ENCODE results near the gene NANS.
"Not testable (repeated sequence)": the region's sequence is repeated elsewhere in the genome, so short reads cannot be mapped to it uniquely, and the experiment has no call there.

NANS gene

GRCh38 chr9:98080326-98080725, 23.8 kb downstream of the NANS start:
- DNase-seq, result no peak

DNA sequence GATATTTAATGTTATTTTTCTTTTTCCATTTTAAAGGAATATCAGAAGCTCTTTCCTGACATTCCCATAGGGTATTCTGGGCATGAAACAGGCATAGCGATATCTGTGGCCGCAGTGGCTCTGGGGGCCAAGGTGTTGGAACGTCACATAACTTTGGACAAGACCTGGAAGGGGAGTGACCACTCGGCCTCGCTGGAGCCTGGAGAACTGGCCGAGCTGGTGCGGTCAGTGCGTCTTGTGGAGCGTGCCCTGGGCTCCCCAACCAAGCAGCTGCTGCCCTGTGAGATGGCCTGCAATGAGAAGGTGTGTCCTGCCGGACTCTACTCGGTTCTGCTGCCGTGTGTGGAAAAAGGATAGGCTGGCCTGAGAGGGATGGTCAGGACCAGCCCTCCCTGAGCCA, 24.2 kb downstream of the NANS start:
- DNase-seq, result no peak

GRCh38 chr9:98081477-98082219, 25.1 kb downstream of the NANS start:
- no peak for DNase-seq

GRCh38 chr9:98083061-98083501, 26.5 kb downstream of the NANS start:
- no peak for DNase-seq

GRCh38 chr9:98083566-98084183, 27.1 kb downstream of the NANS start:
- DNase-seq, result no peak

DNA sequence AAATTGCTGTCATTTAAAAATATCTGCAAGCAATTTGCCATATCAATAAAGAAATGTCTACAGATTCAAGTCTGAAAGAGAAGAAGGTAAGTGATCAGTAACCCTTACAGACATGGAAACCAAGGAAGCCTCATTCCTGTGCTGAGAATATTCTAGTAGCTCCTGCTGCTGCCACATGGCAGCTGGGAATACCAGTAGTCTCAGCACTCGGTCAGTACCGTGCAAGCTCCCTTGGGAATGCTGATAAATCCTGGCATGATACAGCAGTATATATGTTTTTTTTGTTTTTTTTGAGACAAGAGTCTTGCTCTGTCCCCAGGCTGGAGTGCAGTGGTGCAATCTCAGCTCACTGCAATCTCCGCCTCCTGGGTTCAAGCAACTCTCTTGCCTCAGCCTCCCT, 27.9 kb downstream of the NANS start:
- DNase-seq, result no peak

DNA sequence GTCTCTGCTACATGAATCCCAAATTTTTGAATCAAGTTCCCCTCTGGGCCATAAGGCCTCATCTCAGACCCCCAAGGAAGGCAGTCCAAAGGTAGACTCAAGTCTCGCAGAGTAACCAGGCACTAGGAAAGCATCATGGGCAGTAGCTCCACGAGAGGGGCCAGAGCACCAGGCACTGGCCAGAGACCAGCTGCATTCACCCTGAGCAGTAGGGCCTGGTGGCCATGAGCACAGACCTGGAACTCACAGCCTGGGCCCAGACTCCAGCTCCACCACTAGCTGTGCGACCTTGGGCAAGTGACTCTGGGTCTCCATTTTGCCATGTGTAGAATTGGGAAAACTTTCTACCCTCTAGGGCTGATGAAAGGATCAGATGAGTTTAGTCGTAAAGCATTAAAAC, 28.5 kb downstream of the NANS start:
- no peak for DNase-seq

DNA sequence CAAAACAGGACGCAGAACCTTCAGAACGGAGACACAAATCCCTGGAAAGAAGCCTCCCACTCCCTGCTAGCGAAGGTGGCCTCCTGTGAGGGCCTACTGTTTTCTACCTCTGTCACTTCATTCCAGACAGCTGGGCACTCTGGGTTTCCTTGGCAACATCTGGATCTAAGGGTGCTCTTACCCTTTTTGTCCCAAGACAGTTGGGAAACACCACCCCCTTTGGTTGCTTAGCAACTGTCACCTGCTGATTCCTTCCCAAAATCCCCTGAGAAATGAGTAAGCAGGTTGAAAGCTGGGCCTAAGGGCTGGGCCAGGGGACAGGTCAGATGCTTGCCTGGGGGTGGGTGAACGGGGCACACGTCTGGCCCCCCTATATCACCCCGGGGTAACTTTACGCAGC, 29.4 kb downstream of the NANS start:
- DNase-seq, result no peak

DNA sequence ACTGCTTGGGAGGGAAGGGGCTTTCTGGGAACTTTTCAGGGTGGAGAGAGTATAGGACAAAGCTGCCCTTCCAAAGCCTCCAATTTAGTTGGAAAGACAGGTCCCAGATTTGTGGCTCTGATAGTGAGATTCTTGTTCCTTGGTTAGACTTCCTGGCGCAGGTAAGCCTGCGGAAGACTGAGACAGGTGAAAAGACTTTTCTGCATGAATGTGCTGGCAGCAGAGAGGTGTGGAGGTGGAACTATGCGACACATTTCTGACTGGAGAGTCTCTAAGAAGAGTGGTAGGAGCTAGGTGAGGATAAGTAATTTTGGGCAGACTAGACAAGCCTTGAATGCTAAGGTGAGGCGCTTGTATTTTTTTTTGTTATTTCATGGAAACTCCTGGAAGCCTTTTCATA, 29.9 kb downstream of the NANS start:
- no peak for DNase-seq

GRCh38 chr9:98087420-98088354, 31.2 kb downstream of the NANS start:
- no peak for DNase-seq

DNA sequence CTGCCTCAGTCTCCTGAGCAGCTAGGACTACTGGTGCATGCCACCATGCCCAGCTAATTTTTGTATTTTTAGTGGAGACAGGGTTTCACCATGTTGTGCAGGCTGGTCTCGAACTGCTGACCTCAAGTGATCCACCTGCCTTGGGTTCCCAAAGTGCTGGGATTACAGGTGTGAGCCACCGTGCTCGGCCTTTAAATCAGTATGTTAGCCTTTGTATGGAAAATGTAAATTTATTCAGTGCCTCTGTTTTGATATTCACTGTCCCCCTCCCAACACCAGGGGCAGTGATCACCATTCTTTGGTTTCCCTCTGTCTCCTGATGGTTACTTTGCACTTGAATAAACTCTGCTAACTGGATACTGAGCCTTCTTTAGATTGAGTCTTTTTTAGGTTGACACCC, 34.1 kb downstream of the NANS start:
- not testable (repeated sequence) for DNase-seq

- DNase-seq, result no peak
These were observed 35.4 kb downstream of the NANS start for GRCh38 chr9:98091735-98092612.

- no peak for DNase-seq
These were observed 36.0 kb downstream of the NANS start for GRCh38 chr9:98092613-98092931.

- no peak for DNase-seq
These were observed 37.8 kb downstream of the NANS start for GRCh38 chr9:98094316-98094715.

DNA sequence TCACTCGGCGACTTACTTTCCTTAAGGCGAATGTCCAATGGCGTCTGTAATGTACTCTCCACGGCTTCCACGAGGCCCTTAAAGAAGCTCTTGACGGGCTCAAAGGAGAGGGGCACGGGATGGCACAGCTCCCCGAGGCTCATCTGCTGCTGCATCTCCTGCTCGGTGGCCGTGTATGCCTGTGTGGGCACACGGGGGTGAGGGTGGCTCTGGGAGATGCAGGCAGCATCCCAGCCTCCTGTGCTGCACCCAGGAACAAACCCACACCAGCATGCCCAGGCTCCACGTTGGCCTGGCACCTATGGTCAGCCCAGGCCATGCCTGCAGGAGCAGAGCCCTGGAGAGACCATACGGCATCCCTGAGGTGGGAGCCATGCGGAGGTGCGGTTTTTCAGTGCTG, 38.3 kb downstream of the NANS start:
- no peak for DNase-seq

DNA sequence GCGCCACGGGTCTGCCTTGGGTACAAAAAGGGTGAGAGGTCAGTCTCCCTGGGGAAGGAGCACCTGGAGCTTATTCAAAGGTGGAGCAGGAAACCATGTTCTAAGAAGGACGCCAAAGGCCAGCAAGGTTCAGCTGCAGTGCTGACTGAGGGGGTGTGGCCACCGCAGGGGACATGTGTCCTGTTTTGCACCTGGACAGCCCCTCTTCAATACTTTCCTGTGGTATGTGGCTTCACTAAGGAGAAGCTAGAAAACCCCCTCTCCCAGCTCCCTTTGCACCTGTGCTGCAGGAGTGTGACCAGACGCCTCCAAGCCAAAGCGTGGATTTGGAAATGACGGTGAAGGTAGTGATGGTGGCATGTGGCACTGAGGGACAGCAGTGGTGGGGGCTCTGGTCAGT, 38.9 kb downstream of the NANS start:
- DNase-seq, result no peak

DNA sequence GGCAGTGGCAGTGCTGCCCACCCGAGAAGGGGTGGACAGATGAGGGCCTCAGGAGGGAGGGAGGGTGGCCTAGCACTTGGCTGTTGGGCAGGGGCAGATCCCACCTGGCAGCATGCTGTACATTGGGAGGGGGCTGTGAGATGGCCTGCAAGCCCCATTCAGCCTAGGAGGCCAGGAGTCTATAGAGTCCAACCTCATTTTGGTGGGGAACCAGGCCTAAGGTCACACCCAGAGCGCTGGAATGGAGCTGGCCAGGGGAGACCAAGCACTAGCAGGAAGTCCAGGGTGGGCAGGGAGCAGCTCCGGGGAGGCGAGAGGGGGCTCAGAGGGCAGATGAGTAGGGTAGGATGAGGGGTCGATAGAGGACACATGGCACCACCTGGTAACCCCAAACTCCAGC, 39.6 kb downstream of the NANS start:
- DNase-seq, result no peak

DNA sequence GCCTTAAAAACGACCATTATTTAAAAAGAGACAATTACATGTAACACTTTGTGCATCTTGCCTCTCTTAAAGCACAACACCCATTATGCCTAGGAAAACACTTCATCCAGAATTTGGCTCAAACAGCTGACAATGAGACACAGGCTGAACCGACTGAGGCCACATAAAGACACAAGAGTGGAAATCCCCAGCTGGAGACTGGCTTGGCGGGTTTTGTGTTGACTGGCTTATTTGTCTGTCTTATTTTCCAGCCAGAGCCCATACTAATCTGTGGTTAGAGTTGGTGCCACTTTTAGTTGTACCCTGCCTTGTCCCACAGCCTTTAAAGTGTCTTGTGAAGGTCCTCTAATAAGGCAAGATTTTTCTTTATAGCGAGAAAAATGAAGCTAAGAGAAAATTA, 41.3 kb downstream of the NANS start:
- DNase-seq, result no peak

DNA sequence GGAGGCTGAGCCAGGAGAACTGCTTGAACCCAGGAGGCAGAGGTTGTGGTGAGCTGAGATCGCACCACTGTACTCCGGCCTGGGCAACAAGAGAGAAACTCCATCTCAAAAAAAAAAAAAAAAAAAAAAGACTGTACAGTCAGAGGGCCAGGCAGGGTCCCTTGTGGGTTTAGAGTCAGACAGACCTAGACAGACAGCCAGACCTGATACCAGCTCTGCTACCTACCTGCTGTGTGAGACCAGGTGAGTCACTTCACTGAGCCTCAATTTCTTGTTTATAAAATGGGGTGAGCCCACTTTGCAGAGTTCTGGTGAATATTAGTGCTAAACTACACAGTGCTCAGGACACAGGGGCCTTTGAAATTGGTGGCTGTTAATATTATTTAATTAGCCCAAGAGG, 42.8 kb downstream of the NANS start:
- DNase-seq, result no peak

DNA sequence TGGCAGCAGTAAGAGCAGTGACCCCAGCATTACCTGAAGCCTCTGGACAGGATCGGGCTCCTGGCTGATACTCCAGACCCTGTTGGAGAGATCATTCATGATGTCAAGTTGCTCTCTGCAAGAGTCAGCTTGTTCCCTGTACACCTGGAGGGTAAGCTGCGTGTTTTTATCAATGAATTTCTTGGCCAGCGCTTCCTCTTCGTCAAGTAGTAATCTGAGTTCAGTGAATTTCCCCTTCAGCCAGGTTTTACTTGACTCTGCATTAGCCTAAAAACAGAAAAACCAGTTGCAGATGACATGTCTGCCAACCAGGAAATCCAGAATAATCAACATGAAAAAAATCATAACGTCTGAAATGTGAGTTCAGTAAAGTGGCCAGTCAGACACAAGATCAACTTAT, 43.4 kb downstream of the NANS start:
- no peak for DNase-seq

GRCh38 chr9:98100456-98100855, 43.9 kb downstream of the NANS start:
- no peak for DNase-seq

DNA sequence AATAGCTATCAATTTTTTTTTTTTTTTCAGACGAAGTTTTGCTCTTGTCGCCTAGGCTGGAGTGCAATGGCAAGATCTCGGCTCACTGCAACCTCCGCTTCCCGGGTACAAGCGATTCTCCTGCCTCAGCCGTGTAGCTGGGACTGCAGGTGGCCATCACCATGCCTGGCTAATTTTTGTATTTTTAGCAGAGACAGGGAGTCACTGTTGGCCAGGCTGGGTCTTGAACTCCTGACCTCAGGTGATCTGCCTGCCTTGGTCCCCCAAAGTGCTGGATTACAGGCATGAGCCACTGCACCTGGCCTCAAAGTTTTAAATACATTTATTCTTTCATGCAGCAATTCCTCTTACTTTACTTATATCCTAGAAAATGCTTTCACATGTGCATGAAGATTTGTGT, 44.9 kb downstream of the NANS start:
- no peak for DNase-seq

- DNase-seq, result peak; percentile 83
These were observed 45.3 kb downstream of the NANS start for GRCh38 chr9:98101868-98102273.
